HepG2 (cell line): ENCODE results near the gene APLF. TPM values are rescaled to one million over a fixed set of nuclear protein-coding genes. Genes with fewer than 3 reads are reported as not detected.
"Not testable (repeated sequence)": the region's sequence is repeated elsewhere in the genome, so short reads cannot be mapped to it uniquely, and the experiment has no call there.

Source experiments
- ATAC-seq: fragments of 200-7000 bp; cut with Tn5 transposase; 3 replicates; pipeline ENCODE4 v1.9.1; 2020; ENCODE audit warnings: mild to moderate bottlenecking, moderate library complexity
- BruUV-seq: library from RNA; stranded (reverse); fragments of 400-500 nt; replicated peaks from 2 replicates; lab custom pipeline; 2021; lab: Mats Ljungman, UMichigan
- CTCF ChIA-PET: fragments of 300-600 bp; formaldehyde crosslinking; extraction: SDS; loops from one replicate; lab custom pipeline; 2021; ENCODE audit warnings: low total read pairs, inconsistent platforms, low intra/inter-chr PET ratio; lab: Yijun Ruan, JAX
- POLR2A ChIA-PET: fragments of 350-600 bp; sonication (Branson Sonifier 250); formaldehyde crosslinking; loops from one replicate; lab custom pipeline; 2020; ENCODE audit warnings: antibody characterized with exemption, inconsistent platforms; lab: Yijun Ruan, JAX
- DNase-seq: peaks from one replicate; pipeline ENCODE4 v3.0.0-alpha.2; 2015; ENCODE audit warnings: low spot score
- FAIRE-seq: peaks from 3 replicates; lab custom pipeline; 2011; peaks lifted over from hg19 to GRCh38; lab: Jason Lieb, UNC
- H2AFZ ChIP-seq: one replicate; pipeline ENCODE4 v1.6.1; 2011; ENCODE audit warnings: low read length, inconsistent platforms
- H3K27ac ChIP-seq: fragments of 300-600 bp; 3 replicates; pipeline ENCODE4 v1.8.0; 2011; ENCODE audit warnings: mixed run types, mild to moderate bottlenecking, mixed read lengths, low read length, inconsistent platforms; ENCODE audit not compliant: insufficient read depth; ENCODE audit errors: extremely low read length
- H3K27me3 ChIP-seq, 2 experiments: fragments of 200-600 bp in 1 of 2; 2 replicates in 1 of 2; 3 replicates in 1 of 2; pipeline versions ENCODE4 v1.6.0 to v1.8.0; 2011; ENCODE audit warnings: low read length in 2 of 2, mild to moderate bottlenecking in 2 of 2, moderate library complexity in 2 of 2, inconsistent platforms in 1 of 2; ENCODE audit not compliant: insufficient read depth in 2 of 2, control insufficient read depth in 1 of 2
- H3K36me3 ChIP-seq, 2 experiments: fragments of 200-600 bp in 1 of 2; replicated peaks in 1 of 2; 2 replicates in 1 of 2; 3 replicates in 1 of 2; pipeline versions ENCODE4 v1.5.1 to v1.8.0; 2011; ENCODE audit warnings: low read length in 2 of 2, inconsistent platforms in 1 of 2; ENCODE audit not compliant: insufficient read depth in 2 of 2, control insufficient read depth in 1 of 2
- H3K4me1 ChIP-seq: 2 replicates; pipeline ENCODE4 v1.5.1; 2012; ENCODE audit warnings: low read length, inconsistent platforms; ENCODE audit not compliant: insufficient read depth
- H3K4me2 ChIP-seq: 2 replicates; pipeline ENCODE4 v1.6.0; 2011; ENCODE audit warnings: low read depth, low read length, inconsistent platforms
- H3K4me3 ChIP-seq, 3 experiments: fragments of 200-600 bp in 1 of 3; sonication (generic), shearing (Covaris generic) in 1 of 3; replicated peaks in 1 of 3; 2 replicates each; pipeline ENCODE4 v1.5.1; 2011 to 2016; ENCODE audit warnings: low read length in 3 of 3, inconsistent platforms in 2 of 3, low read depth in 2 of 3, mild to moderate bottlenecking in 2 of 3, control low read depth in 1 of 3, mixed read lengths in 1 of 3; ENCODE audit not compliant: insufficient read depth in 1 of 3
- H3K79me2 ChIP-seq: one replicate; pipeline ENCODE4 v1.6.1; 2011; ENCODE audit warnings: low read length, inconsistent platforms; ENCODE audit not compliant: insufficient read depth
- H3K9ac ChIP-seq: 2 replicates; pipeline ENCODE4 v1.6.0; 2011; ENCODE audit warnings: mild to moderate bottlenecking, low read depth, low read length, inconsistent platforms; ENCODE audit not compliant: insufficient read depth
- H3K9me3 ChIP-seq: 2 replicates; pipeline ENCODE4 v1.5.1; 2012; ENCODE audit warnings: mild to moderate bottlenecking, low read length
- H4K20me1 ChIP-seq: 2 replicates; pipeline ENCODE4 v1.6.0; 2011; ENCODE audit warnings: inconsistent platforms, mild to moderate bottlenecking, low read length, moderate library complexity; ENCODE audit not compliant: insufficient read depth
- BCLAF1 ChIP-seq: fragments of 450-650 bp; IDR thresholded peaks from 2 replicates; pipeline ENCODE4 v1.6.1; 2017; ENCODE audit warnings: mild to moderate bottlenecking
- CREB1 ChIP-seq, 2 experiments: fragments of 450-650 bp in 1 of 2; IDR thresholded peaks; 2 replicates each; pipeline ENCODE4 v1.6.1; 2016 to 2017; ENCODE audit warnings: control low read depth in 1 of 2, mild to moderate bottlenecking in 1 of 2, missing compliant biosample characterization in 1 of 2, missing genetic modification characterization in 1 of 2
- HDAC6 ChIP-seq: fragments of 200-600 bp; sonication (generic); IDR thresholded peaks from 2 replicates; pipeline ENCODE4 v1.7.0; 2017; ENCODE audit warnings: mild to moderate bottlenecking, antibody characterized with exemption, low read length, low read depth
- MTF2 ChIP-seq: sonication (generic); formaldehyde crosslinking; IDR thresholded peaks from 2 replicates; pipeline ENCODE4 v1.5.0; 2020; ENCODE audit warnings: missing genetic modification reagents, borderline replicate concordance
- NPAS2 ChIP-seq: sonication (generic); formaldehyde crosslinking; IDR thresholded peaks from 2 replicates; pipeline ENCODE4 v1.8.0; 2022; ENCODE audit warnings: mild to moderate bottlenecking, missing genetic modification reagents, borderline replicate concordance
- ZIK1 ChIP-seq: sonication (generic); formaldehyde crosslinking; IDR thresholded peaks from 2 replicates; pipeline ENCODE4 v1.5.0; 2020; ENCODE audit warnings: mild to moderate bottlenecking, low read depth, missing genetic modification reagents, borderline replicate concordance
- ZNF138 ChIP-seq: sonication (generic); formaldehyde crosslinking; IDR thresholded peaks from 2 replicates; pipeline ENCODE4 v1.5.0; 2020; ENCODE audit warnings: mild to moderate bottlenecking, low read depth, missing genetic modification reagents
- ZNF232 ChIP-seq: sonication (generic); formaldehyde crosslinking; IDR thresholded peaks from 2 replicates; pipeline ENCODE4 v1.4.0; 2020; ENCODE audit warnings: missing genetic modification reagents, borderline replicate concordance
- ZNF776 ChIP-seq: sonication (generic); formaldehyde crosslinking; IDR thresholded peaks from 2 replicates; pipeline ENCODE4 v1.4.0; 2020; ENCODE audit warnings: mild to moderate bottlenecking, missing genetic modification reagents
- ZNF841 ChIP-seq: sonication (generic); formaldehyde crosslinking; IDR thresholded peaks from 2 replicates; pipeline ENCODE4 v1.8.1; 2023; ENCODE audit warnings: missing genetic modification reagents, borderline replicate concordance
- WGBS: methylation state at CpG from one replicate; pipeline ENCODE4 v1.1.6; 2017; ENCODE audit warnings: low lambda C conversion rate; 5-methylcytosine and 5-hydroxymethylcytosine counted together
- in situ Hi-C: cut with HindIII; loops from 2 replicates; pipeline ENCODE4 v1.10.0; 2017; ENCODE audit warnings: low pct_unique_long_range_greater_than_20kb; ENCODE audit not compliant: extremely low pct_ligation_motif_present
- intact Hi-C: fragments of 100-400 bp; cut with micrococcal nuclease; formaldehyde crosslinking; loops from one replicate; pipeline ENCODE4 v1.10.0; 2022; ENCODE audit not compliant: unreplicated experiment
- polyA plus RNA-seq, 8 experiments: library from polyadenylated mRNA; depleted of rRNA in 3 of 8; stranded (reverse) in 7 of 8; unstranded in 1 of 8; fragments of >200 nt; fragmentation: Illumina TruSeq in 4 of 8; extraction: Trizol in 4 of 8; gene quantifications; 2 replicates each; pipeline versions ENCODE4 v1.2.1 to v1.2.3, GENCODE V29; 2011 to 2016; ENCODE audit warnings: low read depth in 4 of 8, missing spikeins in 1 of 8, mixed read lengths in 1 of 8; ENCODE audit not compliant: insufficient read depth in 1 of 8
- total RNA-seq, 5 experiments: library from RNA; depleted of rRNA; stranded (reverse); fragments of >200 nt; fragmentation: Illumina TruSeq; extraction: Trizol; gene quantifications; 2 replicates each; pipeline ENCODE4 v1.2.3, GENCODE V29; 2016; ENCODE audit warnings: low read depth in 1 of 5

APLF gene
- total and polyA plus RNA-seq, 2 of the 13 experiments (the other 11 are each of a cell fraction or from before 2014, with no cell fraction given) = 0.45 to 2.2 TPM

- H2AFZ ChIP-seq, ATAC-seq, H3K36me3 ChIP-seq, POLR2A ChIA-PET, H3K27ac ChIP-seq, H4K20me1 ChIP-seq, DNase-seq, FAIRE-seq, CTCF ChIA-PET, H3K9ac ChIP-seq, H3K27me3 ChIP-seq, BruUV-seq, H3K9me3 ChIP-seq, H3K4me2 ChIP-seq, H3K4me3 ChIP-seq, in situ Hi-C loops, H3K4me1 ChIP-seq, H3K79me2 ChIP-seq, intact Hi-C loops: not testable (repeated sequence)
- 78% methylated on average over 16 of the region's 16 CpGs for WGBS
Measured at GRCh38 chr2:68529156-68529555, 61.8 kb downstream of the APLF start.

GRCh38 chr2:68529651-68530050, 62.3 kb downstream of the APLF start:
- H3K27me3 ChIP-seq, DNase-seq, H3K9ac ChIP-seq, H3K36me3 ChIP-seq, BruUV-seq, in situ Hi-C loops, FAIRE-seq, H2AFZ ChIP-seq, H3K27ac ChIP-seq, ATAC-seq, H3K4me2 ChIP-seq, H3K4me3 ChIP-seq, CTCF ChIA-PET, intact Hi-C loops, H3K9me3 ChIP-seq, H3K4me1 ChIP-seq, H3K79me2 ChIP-seq, H4K20me1 ChIP-seq, POLR2A ChIA-PET: not testable (repeated sequence)
- WGBS = 100% methylated on average over 3 of the region's 17 CpGs

- 58% methylated on average over 3 of the region's 3 CpGs for WGBS
- Histone ChIP-seq H3K4me2 (no peak overlapping the region), H4K20me1 (no peaks in the 10 kb centered on the region), H3K79me2 (no peaks in the 10 kb centered on the region), H3K4me3 (no peak overlapping the region), H3K4me1 (no peaks in the 10 kb centered on the region), H2AFZ (no peak overlapping the region), H3K9me3 (no peaks in the 10 kb centered on the region), H3K27me3 (no peaks in the 10 kb centered on the region), H3K9ac (no peak overlapping the region), H3K27ac (no peak overlapping the region), H3K36me3 (no peaks in the 10 kb centered on the region)
- BruUV-seq = no TSS peak
- ATAC-seq = no peak
- DNase-seq = no peak
- ChIA-PET CTCF (no interaction called here), POLR2A (no interaction called here)
- FAIRE-seq = no peak
- intact Hi-C loops (no loop called here), in situ Hi-C loops (no loop called here)
- TF ChIP-seq MTF2 = no peak
- TF ChIP-seq ZIK1 (CRISPR knock-in tag) = no peak
- no peak for TF ChIP-seq ZNF776 (CRISPR knock-in tag)
- TF ChIP-seq ZNF232 (CRISPR knock-in tag) = no peak
- TF ChIP-seq NPAS2 (CRISPR knock-in tag) = no peak
- no peak for TF ChIP-seq ZNF138 (CRISPR knock-in tag)
- TF ChIP-seq CREB1 (IDR thresholded peaks at IDR 0.05) = no peak
- no peak for TF ChIP-seq CREB1 (CRISPR knock-in tag; IDR thresholded peaks at IDR 0.05)
- TF ChIP-seq BCLAF1 = no peak
- TF ChIP-seq ZNF841 (CRISPR knock-in tag) = no peak
- TF ChIP-seq HDAC6 = no peak
Measured at GRCh38 chr2:68536000-68536399, 68.6 kb downstream of the APLF start.
